CD4-positive, alpha-beta memory T cell (primary cell): ENCODE results near the gene APCDD1L. TPM values are rescaled to one million over a fixed set of nuclear protein-coding genes. Genes with fewer than 3 reads are reported as not detected.
A peak's percentile ranks its signal among the peaks of the same experiment; 100 is the strongest.
"Not testable (repeated sequence)": the region's sequence is repeated elsewhere in the genome, so short reads cannot be mapped to it uniquely, and the experiment has no call there.

Experiments used
- CTCF ChIA-PET: fragments of 350-600 bp; sonication (Branson Sonifier 250); formaldehyde crosslinking; loops from one replicate; lab custom pipeline; 2021; ENCODE audit warnings: inconsistent platforms; ENCODE audit not compliant: partially characterized antibody; lab: Charles Lee
- POLR2A ChIA-PET: fragments of 350-600 bp; sonication (Branson Sonifier 250); formaldehyde crosslinking; loops from one replicate; lab custom pipeline; 2021; ENCODE audit not compliant: partially characterized antibody; lab: Charles Lee
- DNase-seq, 5 donors: peaks; one replicate each; pipeline versions ENCODE4 v3.0.0 to v3.0.0-alpha.2; 2020 to 2022; ENCODE audit warnings: mixed read lengths in 1 of 5
- H3K27ac ChIP-seq: one replicate; pipeline ENCODE4 v1.7.0; 2013; ENCODE audit warnings: low read depth, low read length
- H3K27me3 ChIP-seq: 2 replicates; pipeline ENCODE4 v1.7.0; 2013; ENCODE audit warnings: mild to moderate bottlenecking, low read length, moderate library complexity; ENCODE audit not compliant: insufficient read depth
- H3K36me3 ChIP-seq: 2 replicates; pipeline ENCODE4 v1.7.0; 2013; ENCODE audit warnings: mild to moderate bottlenecking, low read length, moderate library complexity; ENCODE audit not compliant: insufficient read depth
- H3K4me1 ChIP-seq: 2 replicates; pipeline ENCODE4 v1.7.0; 2013; ENCODE audit warnings: mild to moderate bottlenecking, low read length, moderate library complexity; ENCODE audit not compliant: insufficient read depth
- H3K4me3 ChIP-seq, 2 donors: one replicate each; pipeline ENCODE4 v1.7.0; 2013; ENCODE audit warnings: low read length in 2 of 2, mild to moderate bottlenecking in 1 of 2
- H3K9me3 ChIP-seq, 2 donors: one replicate each; pipeline ENCODE4 v1.7.0; 2013; ENCODE audit warnings: low read length in 2 of 2, control low read depth in 1 of 2; ENCODE audit not compliant: control insufficient read depth in 1 of 2
- H3K27ac Mint-ChIP-seq, 7 donors: one replicate each; pipeline ENCODE4 v1.8.0; 2020 to 2021; ENCODE audit warnings: mixed read lengths in 7 of 7, mild to moderate bottlenecking in 6 of 7, inconsistent platforms in 3 of 7, moderate library complexity in 3 of 7
- H3K27me3 Mint-ChIP-seq, 2 donors: one replicate each; pipeline ENCODE4 v1.8.0; 2020 to 2021; ENCODE audit warnings: mixed read lengths in 2 of 2
- H3K36me3 Mint-ChIP-seq, 2 donors: one replicate each; pipeline ENCODE4 v1.8.0; 2020 to 2021; ENCODE audit warnings: mixed read lengths in 2 of 2, inconsistent platforms in 1 of 2, mild to moderate bottlenecking in 1 of 2
- H3K4me1 Mint-ChIP-seq, 4 donors: one replicate each; pipeline ENCODE4 v1.8.0; 2020 to 2021; ENCODE audit warnings: mixed read lengths in 4 of 4, mild to moderate bottlenecking in 1 of 4
- H3K4me3 Mint-ChIP-seq, 8 donors: one replicate each; pipeline ENCODE4 v1.8.0; 2020 to 2021; ENCODE audit warnings: mixed read lengths in 8 of 8, mild to moderate bottlenecking in 7 of 8, moderate library complexity in 6 of 8, inconsistent platforms in 3 of 8
- H3K9me3 Mint-ChIP-seq, 8 donors: one replicate each; pipeline ENCODE4 v1.8.0; 2020 to 2021; ENCODE audit warnings: mixed read lengths in 8 of 8, mild to moderate bottlenecking in 5 of 8, inconsistent platforms in 3 of 8, moderate library complexity in 1 of 8
- intact Hi-C: fragments of 100-400 bp; cut with micrococcal nuclease; formaldehyde crosslinking; loops from one replicate; pipeline ENCODE4 v1.15.1; 2023
- polyA plus RNA-seq, 2 donors: library from polyadenylated mRNA; unstranded; fragments of 300-500 nt; fragmentation: Illumina TruSeq; gene quantifications; one replicate each; pipeline ENCODE4 v1.2.3, GENCODE V29; 2021
- total RNA-seq, 2 experiments: library from RNA; stranded (reverse); gene quantifications; one replicate each; pipeline ENCODE4 v1.2.3, GENCODE V29; 2021

APCDD1L gene
- total and polyA plus RNA-seq, 4 experiments from 2014 or later, result 0.11 TPM; not detected in 3

DNA sequence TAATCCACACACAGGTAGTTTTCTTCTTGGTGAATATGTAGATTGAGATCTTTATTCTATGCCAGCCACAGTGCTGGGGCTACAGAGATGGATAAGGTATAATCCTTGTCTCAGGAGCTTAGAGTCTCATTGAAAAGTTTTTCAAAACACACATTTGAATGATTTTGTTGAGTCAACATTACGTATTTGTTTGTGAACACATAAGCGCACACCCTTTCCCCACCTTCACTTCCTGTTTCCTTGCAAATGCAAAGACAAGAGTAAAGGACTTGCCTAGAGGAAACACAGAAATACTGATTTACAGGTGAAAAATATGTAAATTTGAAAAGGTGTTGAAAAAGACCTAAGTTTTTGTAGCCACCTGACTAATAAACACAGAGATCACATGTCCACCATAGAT, 98.4 kb downstream of the APCDD1L start:
- peaks cover 29% of the 10 kb centered on the region for H3K4me1 ChIP-seq
- Mint-ChIP-seq H3K27ac (peak overlapping the region; percentile 45 to 91 (median 87)), H3K9me3 (peaks cover 0 to 2% (median 0%) of the 10 kb centered on the region in 8 donors), H3K36me3 (peaks cover 33 to 46% of the 10 kb centered on the region in 2 donors), H3K4me3 (peak overlapping the region; percentile 9 to 87 (median 56)), H3K27me3 (no peaks in the 10 kb centered on the region), H3K4me1 (peaks cover 19 to 57% (median 48%) of the 10 kb centered on the region in 4 donors)
- peaks cover 4% of the 10 kb centered on the region for H3K36me3 ChIP-seq
- ChIA-PET POLR2A (interaction anchor here (1.0 kb wide), 1 partner anchor 9 kb away, joined by 3 read pairs; no protein-coding TSS in a partner anchor), CTCF (no interaction called here)
- intact Hi-C loops, result no loop called here
- no peaks in the 10 kb centered on the region for H3K27me3 ChIP-seq
- H3K4me3 ChIP-seq, result no peak overlapping the region
- H3K27ac ChIP-seq, result no peak overlapping the region
- H3K9me3 ChIP-seq, result no peaks in the 10 kb centered on the region
- DNase-seq, result peak in 4 of 5 donors; percentile 17 to 64 (median 34)

DNA sequence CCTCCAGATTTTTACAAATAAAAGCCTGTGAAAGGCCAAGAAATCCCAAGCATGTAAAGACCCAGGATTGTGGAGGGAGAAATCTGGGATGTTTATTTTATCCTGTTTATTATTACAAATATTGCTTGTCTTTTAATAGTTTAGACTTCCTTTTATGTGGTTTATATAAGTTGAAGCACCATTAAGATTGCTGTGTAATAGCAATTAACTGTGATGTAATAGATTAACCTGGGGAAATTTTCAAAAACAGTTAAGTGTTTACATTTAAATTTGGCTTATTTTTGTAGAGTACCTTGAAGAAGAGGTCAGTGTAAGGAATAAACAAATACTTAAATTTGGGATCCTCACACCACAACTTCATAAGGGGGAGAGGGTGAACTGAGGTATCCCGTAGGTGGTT, 99.1 kb downstream of the APCDD1L start:
- Mint-ChIP-seq H3K9me3 (peaks cover 0 to 2% (median 0%) of the 10 kb centered on the region in 8 donors), H3K4me1 (peaks cover 19 to 58% (median 46%) of the 10 kb centered on the region in 4 donors), H3K36me3 (peaks cover 33 to 43% of the 10 kb centered on the region in 2 donors), H3K4me3 (peak overlapping the region in 6 of 8 donors; percentile 9 to 87 (median 43)), H3K27me3 (no peaks in the 10 kb centered on the region), H3K27ac (peak overlapping the region in 6 of 7 donors; percentile 45 to 91 (median 82))
- Histone ChIP-seq H3K9me3 (no peaks in the 10 kb centered on the region), H3K4me3 (no peak overlapping the region), H3K36me3 (no peaks in the 10 kb centered on the region), H3K4me1 (peaks cover 29% of the 10 kb centered on the region), H3K27ac (no peak overlapping the region), H3K27me3 (no peaks in the 10 kb centered on the region)
- ChIA-PET CTCF (no interaction called here), POLR2A (interaction anchor here (1.0 kb wide), 1 partner anchor 9 kb away, joined by 3 read pairs; no protein-coding TSS in a partner anchor)
- DNase-seq, result no peak
- intact Hi-C loops, result no loop called here

DNA sequence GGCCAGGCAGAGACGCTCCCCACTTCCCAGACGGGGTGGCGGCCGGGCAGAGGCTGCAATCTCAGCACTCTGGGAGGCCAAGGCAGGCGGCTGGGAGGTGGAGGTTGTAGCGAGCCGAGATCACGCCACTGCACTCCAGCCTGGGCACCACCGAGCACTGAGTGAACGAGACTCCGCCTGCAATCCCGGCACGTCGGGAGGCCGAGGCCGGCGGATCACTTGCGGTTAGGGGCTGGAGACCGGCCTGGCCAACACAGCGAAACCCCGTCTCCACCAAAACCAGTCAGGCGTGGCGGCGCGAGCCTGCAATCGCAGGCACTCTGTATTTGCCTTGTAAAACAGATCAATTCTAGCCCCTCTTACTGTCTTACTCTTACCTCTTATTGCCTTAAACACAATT, 100.4 kb downstream of the APCDD1L start:
- H3K9me3 Mint-ChIP-seq, H3K27ac ChIP-seq, intact Hi-C loops, H3K27me3 Mint-ChIP-seq, DNase-seq, CTCF ChIA-PET, POLR2A ChIA-PET, H3K36me3 ChIP-seq, H3K4me3 ChIP-seq, H3K27me3 ChIP-seq, H3K9me3 ChIP-seq: not testable (repeated sequence)
- peak overlapping the region in 1 of 8 donors; percentile 65 for H3K4me3 Mint-ChIP-seq
- peaks cover 25 to 63% (median 47%) of the 10 kb centered on the region in 4 donors for H3K4me1 Mint-ChIP-seq
- H3K27ac Mint-ChIP-seq, result peak overlapping the region in 5 of 7 donors; percentile 49 to 78 (median 52)
- peaks cover 37% of the 10 kb centered on the region for H3K4me1 ChIP-seq
- H3K36me3 Mint-ChIP-seq, result peaks cover 21 to 32% of the 10 kb centered on the region in 2 donors

DNA sequence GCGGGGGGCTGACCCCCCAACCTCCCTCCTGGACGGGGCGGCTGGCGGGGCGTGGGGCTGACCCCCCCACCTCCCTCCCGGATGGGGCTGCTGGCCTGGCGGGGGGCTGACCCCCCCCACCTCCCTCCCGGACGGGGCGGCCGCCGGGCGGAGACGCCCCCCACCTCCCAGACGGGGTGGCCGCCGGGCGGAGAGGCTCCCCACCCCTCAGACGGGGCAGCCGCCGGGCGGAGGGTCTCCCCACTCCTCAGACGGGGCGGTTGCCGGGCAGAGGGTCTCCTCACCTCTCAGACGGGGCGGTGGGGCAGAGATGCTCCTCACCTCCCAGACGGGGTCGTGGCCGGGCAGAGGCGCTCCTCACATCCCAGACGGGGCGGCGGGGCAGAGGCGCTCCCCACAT, 101.0 kb downstream of the APCDD1L start:
- H3K27ac ChIP-seq, H3K9me3 Mint-ChIP-seq, H3K9me3 ChIP-seq, H3K4me3 ChIP-seq, H3K27ac Mint-ChIP-seq, H3K4me3 Mint-ChIP-seq, H3K27me3 Mint-ChIP-seq, intact Hi-C loops, H3K27me3 ChIP-seq, POLR2A ChIA-PET, H3K36me3 ChIP-seq, CTCF ChIA-PET, DNase-seq: not testable (repeated sequence)
- H3K4me1 ChIP-seq, result peaks cover 43% of the 10 kb centered on the region
- Mint-ChIP-seq H3K4me1 (peaks cover 30 to 64% (median 44%) of the 10 kb centered on the region in 4 donors), H3K36me3 (peaks cover 15 to 26% of the 10 kb centered on the region in 2 donors)

Other genes with a start within 250 kb of the APCDD1L start
- 10 to 100 TPM; 23.6 TPM for gene RAB22A, start 205.7 kb downstream of the APCDD1L start, total RNA-seq
- gene RAB22A, start 205.7 kb downstream of the APCDD1L start, polyA plus RNA-seq, result 10 to 100 TPM; 11.0 to 17.1 TPM
- 10 to 100 TPM; 37.6 to 40.1 TPM for gene VAPB, start 126.2 kb downstream of the APCDD1L start, total RNA-seq
- 10 to 100 TPM; 27.6 to 28.4 TPM for gene VAPB, start 126.2 kb downstream of the APCDD1L start, polyA plus RNA-seq
- 100 to 1,000 TPM; 158 to 167 TPM for gene STX16, start 135.9 kb upstream of the APCDD1L start, total RNA-seq
- 10 to 100 TPM; 16.5 to 24.5 TPM for gene STX16, start 135.9 kb upstream of the APCDD1L start, polyA plus RNA-seq
- 10 to 100 TPM; 44.2 to 44.8 TPM for gene NPEPL1, start 177.4 kb upstream of the APCDD1L start, total RNA-seq
- 10 to 100 TPM in 1 of 2 donors, 1 to 10 TPM in 1; 8.9 to 11.9 TPM for gene NPEPL1, start 177.4 kb upstream of the APCDD1L start, polyA plus RNA-seq